CD14-positive monocyte (primary cell): ENCODE measurements around the gene PTTG1IP. TPM values are rescaled to one million over a fixed set of nuclear protein-coding genes. Genes with fewer than 3 reads are reported as not detected.
A peak's percentile ranks its signal among the peaks of the same experiment; 100 is the strongest.

Experiments
- DNase-seq, 3 donors: peaks; one replicate each; pipeline ENCODE4 v3.0.0-alpha.2; 2011 to 2022
- H2AFZ ChIP-seq: 2 replicates; pipeline ENCODE4 v1.6.0; 2012; ENCODE audit warnings: mild to moderate bottlenecking, low read depth, low read length, inconsistent platforms; ENCODE audit not compliant: insufficient read depth, poor library complexity, severe bottlenecking
- H3K27ac ChIP-seq, 2 donors: 1 replicate in 1 of 2; 2 replicates in 1 of 2; pipeline ENCODE4 v1.5.1; 2012 to 2013; ENCODE audit warnings: low read length in 2 of 2, control low read depth in 1 of 2, inconsistent platforms in 1 of 2, low read depth in 1 of 2, mild to moderate bottlenecking in 1 of 2
- H3K27me3 ChIP-seq, 2 donors: one replicate each; pipeline versions ENCODE4 v1.6.0 to v1.6.1; 2011 to 2013; ENCODE audit warnings: low read length in 2 of 2; ENCODE audit not compliant: control insufficient read depth in 2 of 2, insufficient read depth in 2 of 2
- H3K36me3 ChIP-seq, 2 donors: replicated peaks in 1 of 2; 1 replicate in 1 of 2; 2 replicates in 1 of 2; pipeline versions ENCODE4 v1.5.1 to v1.6.1; 2012 to 2013; ENCODE audit warnings: low read length in 2 of 2, control low read depth in 1 of 2, inconsistent platforms in 1 of 2, mild to moderate bottlenecking in 1 of 2; ENCODE audit not compliant: insufficient read depth in 2 of 2, control insufficient read depth in 1 of 2
- H3K4me1 ChIP-seq, 2 donors: 1 replicate in 1 of 2; 2 replicates in 1 of 2; pipeline versions ENCODE4 v1.5.1 to v1.6.1; 2012 to 2013; ENCODE audit warnings: low read length in 2 of 2, control low read depth in 1 of 2, inconsistent platforms in 1 of 2, mild to moderate bottlenecking in 1 of 2, moderate library complexity in 1 of 2; ENCODE audit not compliant: insufficient read depth in 2 of 2, control insufficient read depth in 1 of 2
- H3K4me2 ChIP-seq: replicated peaks from 2 replicates; pipeline ENCODE3; 2012; ENCODE audit warnings: low read length, moderate library complexity, mild to moderate bottlenecking; ENCODE audit not compliant: poor library complexity, severe bottlenecking; ENCODE audit errors: extremely low read depth
- H3K4me3 ChIP-seq, 3 experiments: fragments of 200-600 bp in 1 of 3; sonication (generic) in 1 of 3; replicated peaks in 1 of 3; 1 replicate in 2 of 3; 2 replicates in 1 of 3; pipeline ENCODE4 v1.5.1; 2011 to 2013; ENCODE audit warnings: low read length in 3 of 3, mild to moderate bottlenecking in 3 of 3, control low read depth in 2 of 3, low read depth in 2 of 3, inconsistent platforms in 1 of 3, moderate library complexity in 1 of 3
- H3K79me2 ChIP-seq: 2 replicates; pipeline ENCODE4 v1.6.0; 2012; ENCODE audit warnings: mild to moderate bottlenecking, control low read depth, inconsistent platforms, low read length, moderate library complexity; ENCODE audit not compliant: insufficient read depth
- H3K9ac ChIP-seq: 2 replicates; pipeline ENCODE4 v1.6.0; 2017; ENCODE audit warnings: low read length, mild to moderate bottlenecking; ENCODE audit not compliant: insufficient read depth, poor library complexity, severe bottlenecking
- H3K9me3 ChIP-seq, 2 donors: replicated peaks in 1 of 2; 1 replicate in 1 of 2; 2 replicates in 1 of 2; pipeline versions ENCODE4 v1.5.1 to v1.6.1; 2012 to 2013; ENCODE audit warnings: low read length in 2 of 2, control low read depth in 1 of 2; ENCODE audit not compliant: control insufficient read depth in 1 of 2, insufficient read depth in 1 of 2
- H4K20me1 ChIP-seq: 2 replicates; pipeline ENCODE4 v1.6.0; 2012; ENCODE audit warnings: mild to moderate bottlenecking, low read length, control low read depth, moderate library complexity; ENCODE audit not compliant: insufficient read depth
- H3K27ac Mint-ChIP-seq, 7 donors: one replicate each; pipeline ENCODE4 v1.8.0; 2020; ENCODE audit warnings: mild to moderate bottlenecking in 7 of 7, mixed read lengths in 7 of 7, moderate library complexity in 6 of 7, inconsistent platforms in 2 of 7
- H3K27me3 Mint-ChIP-seq, 3 donors: one replicate each; pipeline ENCODE4 v1.8.0; 2021 to 2022; ENCODE audit warnings: low read depth in 3 of 3, mild to moderate bottlenecking in 3 of 3, mixed read lengths in 3 of 3, moderate library complexity in 3 of 3, inconsistent platforms in 1 of 3
- H3K36me3 Mint-ChIP-seq, 2 donors: one replicate each; pipeline ENCODE4 v1.8.0; 2020; ENCODE audit warnings: mixed read lengths in 2 of 2, inconsistent platforms in 1 of 2, mild to moderate bottlenecking in 1 of 2
- H3K4me1 Mint-ChIP-seq: one replicate; pipeline ENCODE4 v1.8.0; 2020; ENCODE audit warnings: mild to moderate bottlenecking, mixed read lengths
- H3K4me3 Mint-ChIP-seq, 2 donors: one replicate each; pipeline ENCODE4 v1.8.0; 2020; ENCODE audit warnings: mild to moderate bottlenecking in 2 of 2, mixed read lengths in 2 of 2, moderate library complexity in 1 of 2
- H3K9me3 Mint-ChIP-seq, 7 donors: one replicate each; pipeline ENCODE4 v1.8.0; 2020 to 2022; ENCODE audit warnings: mixed read lengths in 7 of 7, mild to moderate bottlenecking in 6 of 7, moderate library complexity in 6 of 7, inconsistent platforms in 2 of 7
- WGBS: methylation state at CpG from one replicate; pipeline ENCODE4 v1.1.5; 2013; ENCODE audit warnings: missing lambda C conversion rate; ENCODE audit not compliant: insufficient coverage; 5-methylcytosine and 5-hydroxymethylcytosine counted together
- intact Hi-C, 2 donors: fragments of 100-400 bp; cut with micrococcal nuclease; formaldehyde crosslinking; loops; one replicate each; pipeline versions ENCODE4 v1.15.0 to v1.15.1; 2023
- polyA plus RNA-seq, 3 donors: library from polyadenylated mRNA; depleted of rRNA in 1 of 3; unstranded in 2 of 3; stranded (reverse) in 1 of 3; fragments of 300-500 nt in 2 of 3; fragments of >200 nt in 1 of 3; fragmentation: Illumina TruSeq in 2 of 3; gene quantifications; 1 replicate in 2 of 3; 2 replicates in 1 of 3; pipeline ENCODE4 v1.2.3, GENCODE V29; 2012 to 2021
- TF ChIP-seq, protein P1 (sequence below): fragments of 200-600 bp; IDR thresholded peaks from one replicate; pipeline ENCODE4 v1.8.0; 2022; ENCODE audit warnings: antibody characterized with exemption, mild to moderate bottlenecking

PTTG1IP gene
- polyA plus RNA-seq, 3 donors: 118 to 238 (median 206) TPM

GRCh38 chr21:44819283-44820243, 53.9 kb downstream of the PTTG1IP start:
- no peak overlapping the region for H2AFZ ChIP-seq
- no peak overlapping the region for H3K4me2 ChIP-seq
- Mint-ChIP-seq H3K4me3 (peak overlapping the region in 1 of 2 donors; percentile 43), H3K27me3 (peaks cover 3 to 7% (median 3%) of the 10 kb centered on the region in 3 donors), H3K36me3 (peaks cover 0 to 11% of the 10 kb centered on the region in 2 donors), H3K27ac (peak overlapping the region in 6 of 7 donors; percentile 28 to 78 (median 57)), H3K9me3 (peaks cover 21 to 54% (median 49%) of the 10 kb centered on the region in 7 donors), H3K4me1 (peaks cover 23% of the 10 kb centered on the region)
- no peak overlapping the region for H3K9ac ChIP-seq
- no peak overlapping the region for H3K27ac ChIP-seq
- no peak for DNase-seq
- H3K27me3 ChIP-seq: no peaks in the 10 kb centered on the region
- WGBS: over 99% methylated on average over 33 of the region's 33 CpGs
- intact Hi-C loops: loop anchor here (2.0 to 10.0 kb wide), 9 partner anchors 38 to 818 kb away; partner anchors contain the start of genes CFAP410 (in 2 of the 2), PTTG1IP (in 2 of the 2) and LRRC3 (in 1 of the 2)
- peaks cover 29 to 44% of the 10 kb centered on the region in 2 donors for H3K9me3 ChIP-seq
- peaks cover 11 to 25% of the 10 kb centered on the region in 2 donors for H3K4me1 ChIP-seq
- TF ChIP-seq, protein P1, sequence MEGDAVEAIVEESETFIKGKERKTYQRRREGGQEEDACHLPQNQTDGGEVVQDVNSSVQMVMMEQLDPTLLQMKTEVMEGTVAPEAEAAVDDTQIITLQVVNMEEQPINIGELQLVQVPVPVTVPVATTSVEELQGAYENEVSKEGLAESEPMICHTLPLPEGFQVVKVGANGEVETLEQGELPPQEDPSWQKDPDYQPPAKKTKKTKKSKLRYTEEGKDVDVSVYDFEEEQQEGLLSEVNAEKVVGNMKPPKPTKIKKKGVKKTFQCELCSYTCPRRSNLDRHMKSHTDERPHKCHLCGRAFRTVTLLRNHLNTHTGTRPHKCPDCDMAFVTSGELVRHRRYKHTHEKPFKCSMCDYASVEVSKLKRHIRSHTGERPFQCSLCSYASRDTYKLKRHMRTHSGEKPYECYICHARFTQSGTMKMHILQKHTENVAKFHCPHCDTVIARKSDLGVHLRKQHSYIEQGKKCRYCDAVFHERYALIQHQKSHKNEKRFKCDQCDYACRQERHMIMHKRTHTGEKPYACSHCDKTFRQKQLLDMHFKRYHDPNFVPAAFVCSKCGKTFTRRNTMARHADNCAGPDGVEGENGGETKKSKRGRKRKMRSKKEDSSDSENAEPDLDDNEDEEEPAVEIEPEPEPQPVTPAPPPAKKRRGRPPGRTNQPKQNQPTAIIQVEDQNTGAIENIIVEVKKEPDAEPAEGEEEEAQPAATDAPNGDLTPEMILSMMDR: no peak
- no peaks in the 10 kb centered on the region for H3K36me3 ChIP-seq
- no peak overlapping the region for H3K4me3 ChIP-seq
- H3K79me2 ChIP-seq: peaks cover 30% of the 10 kb centered on the region
- H4K20me1 ChIP-seq: peaks cover 30% of the 10 kb centered on the region

GRCh38 chr21:44818640-44819011, 54.9 kb downstream of the PTTG1IP start:
- no peak for DNase-seq
- peak overlapping the region; percentile 39 to 60 for H3K4me3 Mint-ChIP-seq
- peaks cover 40% of the 10 kb centered on the region for H4K20me1 ChIP-seq

More at GRCh38 chr21:44818640-44819011, 54.9 kb downstream of the PTTG1IP start:
- 55% methylated on average over 36 of the region's 37 CpGs for WGBS
- peak overlapping the region; percentile 39 to 79 (median 70) for H3K4me3 ChIP-seq
- intact Hi-C loops: loop anchor here (2.0 to 10.0 kb wide), 8 partner anchors 54 to 819 kb away; partner anchors contain the start of genes CFAP410 (in 2 of the 2), PTTG1IP (in 2 of the 2) and LRRC3 (in 1 of the 2)
- H3K4me2 ChIP-seq: peak overlapping the region; percentile 89
- Mint-ChIP-seq H3K36me3 (peaks cover under 1 to 19% of the 10 kb centered on the region in 2 donors), H3K9me3 (peaks cover 19 to 47% (median 43%) of the 10 kb centered on the region in 7 donors), H3K27me3 (peaks cover 3 to 7% (median 3%) of the 10 kb centered on the region in 3 donors), H3K4me1 (peaks cover 23% of the 10 kb centered on the region), H3K27ac (peak overlapping the region in 3 of 7 donors; percentile 50 to 78 (median 51))
- H3K36me3 ChIP-seq: peaks cover 5 to 8% of the 10 kb centered on the region in 2 donors
- H3K9me3 ChIP-seq: peaks cover 26 to 36% of the 10 kb centered on the region in 2 donors
- TF ChIP-seq, protein P1: no peak
- H3K9ac ChIP-seq: peak overlapping the region; percentile 95
- peaks cover 11 to 25% of the 10 kb centered on the region in 2 donors for H3K4me1 ChIP-seq
- H3K27ac ChIP-seq: peak overlapping the region in 1 of 2 donors; percentile 91
- peaks cover 40% of the 10 kb centered on the region for H3K79me2 ChIP-seq
- H3K27me3 ChIP-seq: no peaks in the 10 kb centered on the region
- peak overlapping the region; percentile 83 for H2AFZ ChIP-seq
